Stomach (tissue), 4 donors: ENCODE results near the gene ADI1.

Experiments used
- POLR2AphosphoS5 ChIP-seq, 3 donors: sonication (generic); formaldehyde crosslinking; IDR thresholded peaks; one replicate each; pipeline ENCODE4 v1.6.1; 2016; ENCODE audit warnings: antibody characterized with exemption in 3 of 3
- TF ChIP-seq, protein P1 (sequence below), 7 experiments: fragments of 450-650 bp in 4 of 7; fragments of 200-600 bp in 3 of 7; sonication (generic) in 3 of 7; IDR thresholded peaks; one replicate each; pipeline ENCODE4 v1.5.1; 2016 to 2019; ENCODE audit warnings: antibody characterized with exemption in 7 of 7, control low read depth in 2 of 7, mild to moderate bottlenecking in 1 of 7

DNA sequence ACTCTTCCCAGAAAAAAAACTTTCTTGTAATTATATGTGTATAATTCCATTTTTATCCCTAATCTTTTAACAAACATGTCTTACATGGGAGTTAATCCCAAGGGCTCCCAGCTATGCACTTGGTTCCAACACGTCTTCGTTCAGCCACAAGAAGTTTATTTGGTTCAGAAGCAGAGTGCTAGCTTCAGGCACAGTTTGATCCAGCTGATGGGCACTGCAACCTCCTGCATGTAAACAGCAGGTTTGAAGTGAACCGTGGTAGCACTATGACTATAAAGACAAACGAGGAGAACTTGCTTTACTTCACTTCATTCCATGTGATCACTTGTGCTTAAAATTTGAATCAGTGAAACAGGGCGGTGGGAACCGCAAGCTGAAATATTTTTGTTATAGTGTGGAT is 45.8 kb upstream of the ADI1 start:
- TF ChIP-seq, protein P1, sequence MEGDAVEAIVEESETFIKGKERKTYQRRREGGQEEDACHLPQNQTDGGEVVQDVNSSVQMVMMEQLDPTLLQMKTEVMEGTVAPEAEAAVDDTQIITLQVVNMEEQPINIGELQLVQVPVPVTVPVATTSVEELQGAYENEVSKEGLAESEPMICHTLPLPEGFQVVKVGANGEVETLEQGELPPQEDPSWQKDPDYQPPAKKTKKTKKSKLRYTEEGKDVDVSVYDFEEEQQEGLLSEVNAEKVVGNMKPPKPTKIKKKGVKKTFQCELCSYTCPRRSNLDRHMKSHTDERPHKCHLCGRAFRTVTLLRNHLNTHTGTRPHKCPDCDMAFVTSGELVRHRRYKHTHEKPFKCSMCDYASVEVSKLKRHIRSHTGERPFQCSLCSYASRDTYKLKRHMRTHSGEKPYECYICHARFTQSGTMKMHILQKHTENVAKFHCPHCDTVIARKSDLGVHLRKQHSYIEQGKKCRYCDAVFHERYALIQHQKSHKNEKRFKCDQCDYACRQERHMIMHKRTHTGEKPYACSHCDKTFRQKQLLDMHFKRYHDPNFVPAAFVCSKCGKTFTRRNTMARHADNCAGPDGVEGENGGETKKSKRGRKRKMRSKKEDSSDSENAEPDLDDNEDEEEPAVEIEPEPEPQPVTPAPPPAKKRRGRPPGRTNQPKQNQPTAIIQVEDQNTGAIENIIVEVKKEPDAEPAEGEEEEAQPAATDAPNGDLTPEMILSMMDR (IDR thresholded peaks at IDR 0.05) = no peak
- TF ChIP-seq POLR2AphosphoS5 (IDR thresholded peaks at IDR 0.05) = no peak
